K562 (cell line): ENCODE results near the gene TIMM17B. TPM values are rescaled to one million over a fixed set of nuclear protein-coding genes. Genes with fewer than 3 reads are reported as not detected.
A peak's percentile ranks its signal among the peaks of the same experiment; 100 is the strongest.

ENCODE experiments used
- CBFB ChIP-seq: sonication (generic); formaldehyde crosslinking; IDR thresholded peaks from 2 replicates; pipeline ENCODE4 v1.4.0; 2020; ENCODE audit warnings: mild to moderate bottlenecking, missing genetic modification reagents
- CXXC5 ChIP-seq: fragments of 250-450 bp; sonication (Bioruptor Pico); IDR thresholded peaks from 2 replicates; pipeline ENCODE4 v1.8.0; 2022; ENCODE audit warnings: inconsistent platforms, mild to moderate bottlenecking, moderate library complexity
- DPF2 ChIP-seq: fragments of 450-650 bp; IDR thresholded peaks from 2 replicates; pipeline ENCODE4 v1.6.1; 2016
- FOS ChIP-seq: IDR thresholded peaks from 3 replicates; pipeline ENCODE4 v1.6.1; 2011; ENCODE audit not compliant: insufficient read length; ENCODE audit errors: extremely low read depth
- KLF13 ChIP-seq: fragments of 450-650 bp; IDR thresholded peaks from 2 replicates; pipeline ENCODE4 v1.6.1; 2016; ENCODE audit warnings: missing genetic modification characterization, low read depth, mild to moderate bottlenecking, missing compliant biosample characterization, moderate library complexity, borderline replicate concordance
- MBD2 ChIP-seq: sonication (generic); IDR thresholded peaks from 2 replicates; pipeline ENCODE4 v1.6.1; 2016; ENCODE audit warnings: low read depth, borderline replicate concordance
- SP1 ChIP-seq: sonication (generic); formaldehyde crosslinking; IDR thresholded peaks from 2 replicates; pipeline ENCODE4 v1.8.1; 2022; ENCODE audit warnings: mild to moderate bottlenecking, missing genetic modification reagents
- TEAD1 ChIP-seq, 2 experiments: fragments of 450-650 bp in 1 of 2; sonication (generic) in 1 of 2; formaldehyde crosslinking; IDR thresholded peaks; 2 replicates each; pipeline versions ENCODE4 v1.4.0 to v1.8.0; 2020 to 2022; ENCODE audit warnings: mild to moderate bottlenecking in 2 of 2, missing genetic modification reagents in 1 of 2
- ZC3H4 ChIP-seq: sonication (generic); formaldehyde crosslinking; IDR thresholded peaks from 2 replicates; pipeline ENCODE4 v1.9.0; 2021; ENCODE audit warnings: missing genetic modification reagents, borderline replicate concordance
- ZNF584 ChIP-seq: fragments of 200-800 bp; sonication (Bioruptor generic); IDR thresholded peaks from 2 replicates; pipeline ENCODE4 v1.6.1; 2016; ENCODE audit warnings: low read depth, mild to moderate bottlenecking, missing genetic modification characterization, missing compliant biosample characterization
- ZNF75A ChIP-seq: fragments of 450-650 bp; formaldehyde crosslinking; IDR thresholded peaks from 2 replicates; pipeline ENCODE4 v1.4.0; 2020; ENCODE audit warnings: mild to moderate bottlenecking
- polyA plus RNA-seq, 8 experiments: library from polyadenylated mRNA; depleted of rRNA in 4 of 8; stranded (reverse) in 5 of 8; unstranded in 3 of 8; fragments of >200 nt; fragmentation: Nextera tagmentation in 2 of 8; fragmentation: Illumina TruSeq in 1 of 8; extraction: Ambion mirVana in 2 of 8; extraction: Trizol in 1 of 8; gene quantifications; 2 replicates each; pipeline versions ENCODE4 v1.2.1 to v1.2.3, GENCODE V29; 2011 to 2014; ENCODE audit warnings: inconsistent platforms in 1 of 8, missing spikeins in 1 of 8
- total RNA-seq, 7 experiments: library from RNA; depleted of rRNA in 6 of 7; stranded (reverse); fragments of >200 nt in 6 of 7; fragmentation: Illumina TruSeq in 2 of 7; extraction: Trizol in 2 of 7; gene quantifications; 2 replicates each; pipeline versions ENCODE4 v1.2.1 to v1.2.3, GENCODE V29; 2011 to 2021; ENCODE audit warnings: low replicate concordance in 1 of 7
- TF ChIP-seq, protein P1 (sequence below): fragments of 200-800 bp; sonication (Bioruptor generic); IDR thresholded peaks from 2 replicates; pipeline ENCODE4 v1.6.1; 2017; ENCODE audit warnings: missing genetic modification characterization, missing compliant biosample characterization
- TF ChIP-seq, protein P2 (sequence below): sonication (generic); formaldehyde crosslinking; IDR thresholded peaks from 2 replicates; pipeline ENCODE4 v1.9.0; 2022; ENCODE audit warnings: mild to moderate bottlenecking, missing genetic modification reagents
- TF ChIP-seq, protein P3 (sequence below): IDR thresholded peaks from 2 replicates; pipeline ENCODE4 v1.6.1; 2011; ENCODE audit warnings: borderline replicate concordance, low read depth, mild to moderate bottlenecking, moderate library complexity, low read length; ENCODE audit not compliant: insufficient read depth, poor library complexity, severe bottlenecking
- TF ChIP-seq, protein P4 (sequence below): fragments of 250-450 bp; sonication (Bioruptor Pico); IDR thresholded peaks from 2 replicates; pipeline ENCODE4 v1.5.0; 2020; ENCODE audit warnings: mild to moderate bottlenecking, borderline replicate concordance
- TF ChIP-seq, protein P5 (sequence below): fragments of 250-450 bp; sonication (Bioruptor Pico); IDR thresholded peaks from 2 replicates; pipeline ENCODE4 v1.4.0; 2020

TIMM17B gene
- total and polyA plus RNA-seq, 9 of the 15 experiments (the other 6 are each of a cell fraction or from before 2014, with no cell fraction given): 9.9 to 184 (median 115) TPM

DNA sequence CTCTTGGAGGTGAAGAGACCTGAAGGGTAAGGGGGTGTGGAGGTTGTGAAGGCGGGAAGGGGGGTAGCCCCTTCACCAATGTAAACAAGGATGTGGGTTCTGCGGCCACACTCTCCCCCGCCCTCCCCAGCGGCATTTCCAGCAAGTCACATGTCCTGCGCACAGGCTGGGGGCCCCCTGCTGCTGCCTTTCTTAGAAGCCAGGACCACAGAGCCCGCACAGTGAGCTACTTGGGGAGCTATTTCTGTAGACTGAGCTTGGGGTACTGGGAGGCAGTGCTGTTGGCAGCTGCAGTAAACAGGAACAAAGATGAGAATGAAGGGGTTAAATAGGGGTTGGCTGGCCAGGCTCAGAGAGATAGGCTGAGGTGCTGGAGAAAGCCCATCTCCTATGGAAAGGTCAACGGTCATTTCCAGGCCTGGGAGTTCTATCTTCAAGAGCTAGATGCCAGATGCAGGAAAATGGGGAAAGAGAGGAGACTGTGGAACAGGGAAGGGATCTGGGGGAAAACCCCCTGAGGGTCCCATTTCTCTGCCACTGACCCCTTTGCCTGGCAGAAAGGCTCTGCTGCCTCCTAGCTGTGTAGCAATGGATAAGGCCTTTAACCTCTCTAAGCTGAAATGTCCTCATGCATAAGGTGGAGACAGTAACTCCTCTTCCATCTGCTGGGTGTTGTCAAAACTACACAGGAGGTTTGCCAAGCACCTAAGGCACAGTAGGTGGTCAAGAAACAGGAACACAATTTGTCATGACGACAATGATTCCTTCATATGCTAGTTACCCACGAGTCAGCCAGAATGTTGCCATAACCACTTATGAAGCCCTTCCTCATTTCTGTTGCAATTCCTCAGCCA, 39.7 kb upstream of the TIMM17B start (continued):
- TF ChIP-seq, protein P1, sequence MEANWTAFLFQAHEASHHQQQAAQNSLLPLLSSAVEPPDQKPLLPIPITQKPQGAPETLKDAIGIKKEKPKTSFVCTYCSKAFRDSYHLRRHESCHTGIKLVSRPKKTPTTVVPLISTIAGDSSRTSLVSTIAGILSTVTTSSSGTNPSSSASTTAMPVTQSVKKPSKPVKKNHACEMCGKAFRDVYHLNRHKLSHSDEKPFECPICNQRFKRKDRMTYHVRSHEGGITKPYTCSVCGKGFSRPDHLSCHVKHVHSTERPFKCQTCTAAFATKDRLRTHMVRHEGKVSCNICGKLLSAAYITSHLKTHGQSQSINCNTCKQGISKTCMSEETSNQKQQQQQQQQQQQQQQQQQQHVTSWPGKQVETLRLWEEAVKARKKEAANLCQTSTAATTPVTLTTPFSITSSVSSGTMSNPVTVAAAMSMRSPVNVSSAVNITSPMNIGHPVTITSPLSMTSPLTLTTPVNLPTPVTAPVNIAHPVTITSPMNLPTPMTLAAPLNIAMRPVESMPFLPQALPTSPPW (CRISPR knock-in tag): peak; percentile 98
- no peak for TF ChIP-seq FOS
- TF ChIP-seq, protein P2, sequence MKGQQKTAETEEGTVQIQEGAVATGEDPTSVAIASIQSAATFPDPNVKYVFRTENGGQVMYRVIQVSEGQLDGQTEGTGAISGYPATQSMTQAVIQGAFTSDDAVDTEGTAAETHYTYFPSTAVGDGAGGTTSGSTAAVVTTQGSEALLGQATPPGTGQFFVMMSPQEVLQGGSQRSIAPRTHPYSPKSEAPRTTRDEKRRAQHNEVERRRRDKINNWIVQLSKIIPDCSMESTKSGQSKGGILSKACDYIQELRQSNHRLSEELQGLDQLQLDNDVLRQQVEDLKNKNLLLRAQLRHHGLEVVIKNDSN (CRISPR knock-in tag): peak; percentile 92
- TF ChIP-seq KLF13 (tag): peak; percentile 52; the same call in 1 of the 2 replicates
- no peak for TF ChIP-seq ZC3H4 (CRISPR knock-in tag)
- TF ChIP-seq, protein P3, sequence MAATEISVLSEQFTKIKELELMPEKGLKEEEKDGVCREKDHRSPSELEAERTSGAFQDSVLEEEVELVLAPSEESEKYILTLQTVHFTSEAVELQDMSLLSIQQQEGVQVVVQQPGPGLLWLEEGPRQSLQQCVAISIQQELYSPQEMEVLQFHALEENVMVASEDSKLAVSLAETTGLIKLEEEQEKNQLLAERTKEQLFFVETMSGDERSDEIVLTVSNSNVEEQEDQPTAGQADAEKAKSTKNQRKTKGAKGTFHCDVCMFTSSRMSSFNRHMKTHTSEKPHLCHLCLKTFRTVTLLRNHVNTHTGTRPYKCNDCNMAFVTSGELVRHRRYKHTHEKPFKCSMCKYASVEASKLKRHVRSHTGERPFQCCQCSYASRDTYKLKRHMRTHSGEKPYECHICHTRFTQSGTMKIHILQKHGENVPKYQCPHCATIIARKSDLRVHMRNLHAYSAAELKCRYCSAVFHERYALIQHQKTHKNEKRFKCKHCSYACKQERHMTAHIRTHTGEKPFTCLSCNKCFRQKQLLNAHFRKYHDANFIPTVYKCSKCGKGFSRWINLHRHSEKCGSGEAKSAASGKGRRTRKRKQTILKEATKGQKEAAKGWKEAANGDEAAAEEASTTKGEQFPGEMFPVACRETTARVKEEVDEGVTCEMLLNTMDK: peak; percentile 30
- peak; percentile 66 for TF ChIP-seq DPF2
- TF ChIP-seq, protein P4, sequence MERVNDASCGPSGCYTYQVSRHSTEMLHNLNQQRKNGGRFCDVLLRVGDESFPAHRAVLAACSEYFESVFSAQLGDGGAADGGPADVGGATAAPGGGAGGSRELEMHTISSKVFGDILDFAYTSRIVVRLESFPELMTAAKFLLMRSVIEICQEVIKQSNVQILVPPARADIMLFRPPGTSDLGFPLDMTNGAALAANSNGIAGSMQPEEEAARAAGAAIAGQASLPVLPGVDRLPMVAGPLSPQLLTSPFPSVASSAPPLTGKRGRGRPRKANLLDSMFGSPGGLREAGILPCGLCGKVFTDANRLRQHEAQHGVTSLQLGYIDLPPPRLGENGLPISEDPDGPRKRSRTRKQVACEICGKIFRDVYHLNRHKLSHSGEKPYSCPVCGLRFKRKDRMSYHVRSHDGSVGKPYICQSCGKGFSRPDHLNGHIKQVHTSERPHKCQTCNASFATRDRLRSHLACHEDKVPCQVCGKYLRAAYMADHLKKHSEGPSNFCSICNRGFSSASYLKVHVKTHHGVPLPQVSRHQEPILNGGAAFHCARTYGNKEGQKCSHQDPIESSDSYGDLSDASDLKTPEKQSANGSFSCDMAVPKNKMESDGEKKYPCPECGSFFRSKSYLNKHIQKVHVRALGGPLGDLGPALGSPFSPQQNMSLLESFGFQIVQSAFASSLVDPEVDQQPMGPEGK (CRISPR knock-in tag): no peak
- no peak for TF ChIP-seq ZNF75A
- peak; percentile 55; the same call in 1 of the 2 replicates for TF ChIP-seq MBD2
- peak; percentile 23; the same call in 1 of the 2 replicates for TF ChIP-seq SP1 (CRISPR knock-in tag)
- peak; percentile 99 for TF ChIP-seq CBFB (CRISPR knock-in tag)
- peak in 1 of 2 experiments; percentile 11; a peak in 1 of 4 replicates for TF ChIP-seq TEAD1 (CRISPR knock-in tag; IDR thresholded peaks at IDR 0.05)
- TF ChIP-seq ZNF584 (CRISPR knock-in tag): peak; percentile 84; the same call in 1 of the 2 replicates
- TF ChIP-seq, protein P5, sequence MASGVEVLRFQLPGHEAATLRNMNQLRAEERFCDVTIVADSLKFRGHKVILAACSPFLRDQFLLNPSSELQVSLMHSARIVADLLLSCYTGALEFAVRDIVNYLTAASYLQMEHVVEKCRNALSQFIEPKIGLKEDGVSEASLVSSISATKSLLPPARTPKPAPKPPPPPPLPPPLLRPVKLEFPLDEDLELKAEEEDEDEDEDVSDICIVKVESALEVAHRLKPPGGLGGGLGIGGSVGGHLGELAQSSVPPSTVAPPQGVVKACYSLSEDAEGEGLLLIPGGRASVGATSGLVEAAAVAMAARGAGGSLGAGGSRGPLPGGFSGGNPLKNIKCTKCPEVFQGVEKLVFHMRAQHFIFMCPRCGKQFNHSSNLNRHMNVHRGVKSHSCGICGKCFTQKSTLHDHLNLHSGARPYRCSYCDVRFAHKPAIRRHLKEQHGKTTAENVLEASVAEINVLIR (CRISPR knock-in tag): no peak
- TF ChIP-seq CXXC5 (CRISPR knock-in tag): peak; percentile 83
